GM18951 (cell line): Measurements from ENCODE around the gene MARCHF6.
"Not testable (repeated sequence)": the region's sequence is repeated elsewhere in the genome, so short reads cannot be mapped to it uniquely, and the experiment has no call there.

ENCODE experiments used
- POLR2A ChIP-seq: IDR thresholded peaks from 4 replicates; pipeline ENCODE4 v1.6.1; 2011; ENCODE audit warnings: mild to moderate bottlenecking; ENCODE audit not compliant: insufficient read length, insufficient read depth; ENCODE audit errors: extremely low read depth
- in situ Hi-C: fragments of 300-500 bp; cut with MboI; formaldehyde crosslinking; loops from one replicate; pipeline ENCODE4 v1.12.0; 2022; ENCODE audit warnings: low sequenced_read_pairs, mixed read lengths, inconsistent platforms; ENCODE audit not compliant: unreplicated experiment

MARCHF6 gene

GRCh38 chr5:10367579-10367978, 14.1 kb downstream of the MARCHF6 start:
- TF ChIP-seq POLR2A, result no peak
- in situ Hi-C loops, result no loop called here

- in situ Hi-C loops, result no loop called here
- TF ChIP-seq POLR2A, result no peak
These were observed 17.4 kb downstream of the MARCHF6 start for GRCh38 chr5:10370931-10371330.

- in situ Hi-C loops, result not testable (repeated sequence)
These were observed 17.9 kb downstream of the MARCHF6 start for GRCh38 chr5:10371369-10371768.

GRCh38 chr5:10372726-10373709, 19.5 kb downstream of the MARCHF6 start:
- in situ Hi-C loops, result no loop called here
- TF ChIP-seq POLR2A, result no peak

GRCh38 chr5:10374046-10375022, 20.8 kb downstream of the MARCHF6 start:
- no peak for TF ChIP-seq POLR2A
- in situ Hi-C loops, result no loop called here

DNA sequence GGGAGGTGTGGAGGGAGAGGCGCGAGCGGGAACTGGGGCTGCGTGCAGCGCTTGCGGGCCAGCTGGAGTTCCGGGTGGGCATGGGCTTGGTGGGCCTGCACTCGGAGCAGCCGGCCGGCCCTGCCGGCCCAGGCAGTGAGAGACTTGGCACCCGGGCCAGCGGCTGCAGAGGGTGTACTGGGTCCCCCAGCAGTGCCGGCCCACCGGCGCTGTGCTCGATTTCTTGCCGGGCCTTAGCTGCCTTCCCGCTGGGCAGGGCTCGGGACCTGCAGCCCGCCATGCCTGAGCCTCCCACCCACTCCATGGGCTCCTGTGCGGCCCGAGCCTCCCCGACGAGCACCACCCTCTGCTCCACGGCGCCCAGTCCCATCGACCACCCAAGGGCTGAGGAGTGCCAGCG, 21.7 kb downstream of the MARCHF6 start:
- in situ Hi-C loops, result not testable (repeated sequence)

GRCh38 chr5:10376544-10376943, 23.0 kb downstream of the MARCHF6 start:
- TF ChIP-seq POLR2A, result no peak
- in situ Hi-C loops, result no loop called here

GRCh38 chr5:10377081-10377480, 23.6 kb downstream of the MARCHF6 start:
- no peak for TF ChIP-seq POLR2A
- in situ Hi-C loops, result no loop called here

DNA sequence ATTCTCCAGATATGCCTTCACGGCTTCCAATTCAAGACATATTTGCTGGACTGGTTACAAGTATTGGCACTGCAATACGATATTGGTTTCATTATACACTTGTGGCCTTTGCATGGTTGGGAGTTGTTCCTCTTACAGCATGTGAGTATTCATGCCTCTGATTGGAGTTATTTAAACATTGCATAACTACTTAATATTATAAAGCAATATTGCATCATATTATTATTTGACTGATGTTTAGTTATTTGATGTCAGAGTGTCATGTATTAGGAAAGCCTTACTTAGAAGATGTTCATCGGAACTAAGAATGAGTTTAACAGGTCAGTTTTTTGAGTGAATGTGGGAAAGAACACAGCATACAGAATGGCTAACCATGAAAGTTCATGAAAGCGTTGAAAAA, 28.3 kb downstream of the MARCHF6 start:
- no peak for TF ChIP-seq POLR2A
- in situ Hi-C loops, result no loop called here

- in situ Hi-C loops, result no loop called here
- no peak for TF ChIP-seq POLR2A
These were observed 31.0 kb downstream of the MARCHF6 start for GRCh38 chr5:10384483-10384882.

- in situ Hi-C loops, result no loop called here
These were observed 34.2 kb downstream of the MARCHF6 start for GRCh38 chr5:10387690-10388089.

GRCh38 chr5:10391130-10391529, 37.6 kb downstream of the MARCHF6 start:
- no peak for TF ChIP-seq POLR2A
- in situ Hi-C loops, result no loop called here

More at GRCh38 chr5:10387690-10388089, 34.2 kb downstream of the MARCHF6 start:
- no peak for TF ChIP-seq POLR2A

DNA sequence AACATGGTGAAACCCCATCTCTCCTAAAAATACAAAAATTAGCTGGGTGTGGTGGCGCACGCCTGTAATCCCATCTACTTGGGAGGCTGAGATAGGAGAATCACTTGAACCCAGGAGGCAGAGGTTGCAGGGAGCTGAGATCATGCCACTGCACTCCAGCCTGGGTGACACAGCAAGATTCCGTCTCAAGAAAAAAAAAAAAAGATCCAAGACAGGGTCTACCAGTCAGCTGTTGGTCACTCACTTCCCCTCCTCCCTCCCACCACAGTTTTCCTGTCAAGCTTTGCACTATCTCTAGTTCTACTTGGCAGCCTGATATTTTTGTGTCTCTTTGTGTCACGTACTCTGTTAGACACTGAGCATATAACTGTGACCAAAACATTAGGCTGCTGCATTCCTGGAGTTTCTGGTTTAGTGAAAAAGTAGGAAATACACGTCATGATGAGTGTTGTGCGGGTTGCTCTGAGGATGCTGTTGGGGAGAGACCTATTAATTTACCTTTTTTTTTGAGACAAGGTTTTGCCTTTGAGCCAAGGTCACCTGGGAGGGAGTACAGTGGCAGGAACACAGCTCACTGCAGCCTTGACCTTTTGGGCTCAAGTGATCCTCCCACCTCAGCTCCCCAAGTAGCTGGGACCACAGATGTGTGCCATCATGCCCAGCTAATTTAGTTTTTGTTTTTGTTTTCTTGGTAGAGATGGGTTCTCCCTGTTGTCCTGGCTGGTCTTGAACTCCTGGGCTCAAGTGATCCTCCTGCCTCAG, 39.3 kb downstream of the MARCHF6 start:
- in situ Hi-C loops, result not testable (repeated sequence)
